Thoracic aorta (tissue), 2 donors: ENCODE data around the gene ACACA. TPM values are rescaled to one million over a fixed set of nuclear protein-coding genes. Genes with fewer than 3 reads are reported as not detected.

ENCODE experiments used
- ATAC-seq: fragments of 150-250 bp; one replicate; pipeline ENCODE4 v1.8.0; 2017; ENCODE audit warnings: low read depth; ENCODE audit not compliant: insufficient number of reproducible peaks, low FRiP score
- DNase-seq: peaks from one replicate; pipeline ENCODE4 v3.0.0-alpha.2; 2020; ENCODE audit warnings: low spot score
- H3K27ac ChIP-seq, 2 donors: fragments of 200-600 bp; sonication (generic); 1 replicate in 1 of 2; 2 replicates in 1 of 2; pipeline ENCODE4 v1.5.1; 2016; ENCODE audit warnings: mild to moderate bottlenecking in 2 of 2, moderate library complexity in 2 of 2
- H3K27me3 ChIP-seq: fragments of 200-600 bp; sonication (generic); replicated peaks from 2 replicates; pipeline ENCODE4 v1.6.0; 2016; ENCODE audit warnings: mild to moderate bottlenecking; ENCODE audit not compliant: insufficient read depth
- H3K36me3 ChIP-seq: fragments of 200-600 bp; sonication (generic); one replicate; pipeline ENCODE4 v1.5.1; 2016
- H3K4me1 ChIP-seq, 2 donors: fragments of 200-600 bp; sonication (generic); 1 replicate in 1 of 2; 2 replicates in 1 of 2; pipeline versions ENCODE4 v1.5.1 to v1.6.0; 2016; ENCODE audit warnings: low read depth in 2 of 2, mild to moderate bottlenecking in 1 of 2; ENCODE audit not compliant: control insufficient read depth in 1 of 2
- H3K4me3 ChIP-seq: fragments of 200-600 bp; sonication (generic); 2 replicates; pipeline ENCODE4 v1.5.1; 2016; ENCODE audit warnings: mild to moderate bottlenecking
- H3K9me3 ChIP-seq: fragments of 200-600 bp; sonication (generic); 2 replicates; pipeline ENCODE4 v1.5.1; 2016
- CTCF ChIP-seq: fragments of 200-600 bp; sonication (generic); IDR thresholded peaks from one replicate; pipeline ENCODE4 v1.5.1; 2019; ENCODE audit warnings: antibody characterized with exemption
- total RNA-seq, 2 donors: library from RNA; depleted of rRNA; stranded (reverse); fragments of >200 nt; gene quantifications; one replicate each; pipeline versions ENCODE4 v1.1.0 to v1.2.3, GENCODE V29; 2016

The ACACA gene
- total RNA-seq, 2 donors from 2014 or later: 20.7 to 34.0 TPM

DNA sequence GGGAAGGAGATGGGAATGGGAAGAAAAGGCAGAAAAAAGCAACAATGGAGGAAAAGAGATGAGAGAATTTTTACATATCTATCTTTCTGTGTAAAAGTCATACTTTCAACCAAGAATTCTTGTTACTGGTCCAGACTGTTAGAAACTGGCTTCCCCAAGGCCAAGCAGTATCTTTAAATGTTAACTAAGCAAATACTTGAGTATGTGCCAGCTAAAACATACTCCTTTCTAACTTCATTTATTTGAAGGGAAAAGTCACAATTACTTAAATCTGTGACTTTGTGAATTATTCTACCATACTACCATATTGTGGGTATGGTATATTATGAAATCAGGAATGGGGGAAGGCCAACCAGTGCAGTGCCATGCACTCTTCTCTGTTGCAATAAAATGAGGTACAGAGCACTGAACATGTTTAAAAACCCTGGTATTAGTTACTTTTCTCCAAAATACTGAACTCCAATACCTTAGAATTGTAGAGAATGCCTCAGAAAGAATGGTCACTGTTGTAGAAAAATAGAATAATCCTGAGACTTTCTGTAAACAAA lies 123.1 kb downstream of the ACACA start:
- Histone ChIP-seq H3K4me3 (no peak overlapping the region), H3K9me3 (no peaks in the 10 kb centered on the region), H3K4me1 (peaks cover 0 to 8% of the 10 kb centered on the region in 2 donors), H3K27ac (no peak overlapping the region), H3K36me3 (no peaks in the 10 kb centered on the region), H3K27me3 (no peaks in the 10 kb centered on the region)
- ATAC-seq (no peak), DNase-seq (no peak)
- no peak for TF ChIP-seq CTCF

DNA sequence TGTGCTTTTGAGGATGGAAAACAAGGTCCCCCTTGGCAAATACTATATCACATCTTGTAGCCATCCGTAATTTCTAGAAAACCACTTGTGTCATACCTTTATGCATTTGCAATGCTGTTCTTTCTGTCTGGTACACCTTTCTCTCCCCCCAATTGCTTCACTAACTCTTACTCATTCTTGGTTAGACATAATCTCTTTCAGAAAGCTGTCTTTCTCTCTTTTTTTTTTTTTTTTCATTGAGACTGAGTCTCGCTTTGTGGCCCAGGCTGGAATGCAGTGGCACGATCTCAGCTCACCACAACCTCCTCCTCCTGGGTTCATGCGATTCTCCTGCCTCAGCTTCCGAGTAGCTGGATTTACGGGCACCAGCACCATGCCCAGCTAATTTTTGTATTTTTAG lies 125.8 kb downstream of the ACACA start:
- DNase-seq (no peak), ATAC-seq (no peak)
- no peak overlapping the region for H3K4me3 ChIP-seq
- H3K27me3 ChIP-seq: no peaks in the 10 kb centered on the region
- no peak overlapping the region for H3K27ac ChIP-seq
- H3K36me3 ChIP-seq: no peaks in the 10 kb centered on the region
- TF ChIP-seq CTCF: no peak
- peaks cover 0 to 8% of the 10 kb centered on the region in 2 donors for H3K4me1 ChIP-seq
- no peaks in the 10 kb centered on the region for H3K9me3 ChIP-seq

- H3K27ac ChIP-seq: no peak overlapping the region
- H3K27me3 ChIP-seq: no peaks in the 10 kb centered on the region
- ATAC-seq (no peak), DNase-seq (no peak)
- TF ChIP-seq CTCF: no peak
- peaks cover 0 to 4% of the 10 kb centered on the region in 2 donors for H3K4me1 ChIP-seq
- no peaks in the 10 kb centered on the region for H3K9me3 ChIP-seq
- H3K4me3 ChIP-seq: no peak overlapping the region
- no peaks in the 10 kb centered on the region for H3K36me3 ChIP-seq
These were observed 128.3 kb downstream of the ACACA start for GRCh38 chr17:37278247-37278894.

DNA sequence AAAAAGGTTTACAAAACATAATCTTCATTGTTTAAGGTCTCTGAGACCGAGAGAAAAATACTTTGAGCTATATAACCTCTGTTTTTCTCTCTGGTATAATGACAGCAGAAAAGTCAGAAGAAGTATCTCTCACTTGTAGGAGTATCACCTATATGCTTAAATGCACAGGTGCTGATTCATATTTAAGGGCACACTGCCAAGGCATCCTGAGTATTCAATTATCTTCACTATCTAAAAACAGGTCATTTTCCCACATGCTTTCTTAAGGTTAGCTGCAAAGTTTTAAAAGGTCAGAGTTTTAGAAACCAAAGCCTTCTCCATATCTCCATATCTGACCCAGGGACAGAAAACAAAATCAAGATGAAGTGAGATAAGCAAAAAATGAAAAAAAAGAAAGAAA lies 130.2 kb downstream of the ACACA start:
- ATAC-seq (no peak), DNase-seq (no peak)
- no peak overlapping the region for H3K4me3 ChIP-seq
- no peak overlapping the region for H3K27ac ChIP-seq
- no peaks in the 10 kb centered on the region for H3K27me3 ChIP-seq
- TF ChIP-seq CTCF: no peak
- H3K36me3 ChIP-seq: no peaks in the 10 kb centered on the region
- H3K4me1 ChIP-seq: no peaks in the 10 kb centered on the region
- no peaks in the 10 kb centered on the region for H3K9me3 ChIP-seq

DNA sequence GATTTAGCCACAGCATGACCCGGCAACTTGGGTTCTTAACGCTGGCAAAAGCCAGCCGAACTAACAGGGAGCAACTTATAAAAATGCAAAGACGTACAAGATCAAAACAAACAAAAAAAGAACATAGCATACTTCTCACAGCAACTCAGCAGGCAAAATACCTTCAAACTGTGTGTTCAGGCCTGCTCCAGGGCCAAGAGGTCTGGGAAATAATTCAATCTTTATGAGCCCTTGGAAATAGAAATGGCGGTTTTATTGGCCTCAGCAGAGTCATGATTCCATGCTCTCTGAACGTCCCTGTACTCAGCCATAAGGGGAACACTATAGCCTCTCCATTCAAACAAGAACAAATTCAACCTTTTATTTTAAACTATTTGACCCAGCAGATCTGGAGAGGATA lies 132.2 kb downstream of the ACACA start:
- H3K9me3 ChIP-seq: no peaks in the 10 kb centered on the region
- DNase-seq (no peak), ATAC-seq (no peak)
- no peaks in the 10 kb centered on the region for H3K36me3 ChIP-seq
- no peaks in the 10 kb centered on the region for H3K27me3 ChIP-seq
- no peak overlapping the region for H3K27ac ChIP-seq
- no peak for TF ChIP-seq CTCF
- no peak overlapping the region for H3K4me3 ChIP-seq
- no peaks in the 10 kb centered on the region for H3K4me1 ChIP-seq
